Astrocyte (in vitro differentiated cells and primary cell): ENCODE results near the gene TMC8.

Source experiments
- CTCF ChIP-seq: IDR thresholded peaks from 2 replicates; pipeline ENCODE4 v1.5.1; 2011; ENCODE audit warnings: low read depth, mild to moderate bottlenecking, inconsistent platforms, low read length, moderate library complexity; ENCODE audit not compliant: insufficient read depth
- EZH2 ChIP-seq: IDR thresholded peaks from 2 replicates; pipeline ENCODE4 v1.6.1; 2012; ENCODE audit warnings: mild to moderate bottlenecking, low read length, inconsistent platforms; ENCODE audit not compliant: insufficient read depth

GRCh38 chr17:78134899-78135385, 4.4 kb downstream of the TMC8 start:
- TF ChIP-seq CTCF (no peak), EZH2 (no peak)
